PC-3 (cell line): ENCODE data around the gene CHST8. TPM values are rescaled to one million over a fixed set of nuclear protein-coding genes. Genes with fewer than 3 reads are reported as not detected.

Experiments
- ATAC-seq: fragments of 200-7000 bp; cut with Tn5 transposase; 2 replicates; pipeline ENCODE4 v1.9.1; 2020; ENCODE audit warnings: mild to moderate bottlenecking, moderate library complexity
- BruUV-seq: library from RNA; stranded (reverse); fragments of 400-500 nt; replicated peaks from 2 replicates; lab custom pipeline; 2021; lab: Mats Ljungman, UMichigan
- CTCF ChIA-PET: fragments of 300-600 bp; sonication (Branson Sonifier 250); formaldehyde crosslinking; loops from one replicate; lab custom pipeline; 2022; ENCODE audit warnings: antibody characterized with exemption; lab: Charles Lee
- POLR2A ChIA-PET: fragments of 300-600 bp; sonication (Branson Sonifier 250); formaldehyde crosslinking; loops from one replicate; lab custom pipeline; 2022; ENCODE audit warnings: antibody characterized with exemption; ENCODE audit not compliant: unreplicated experiment; lab: Charles Lee
- DNase-seq: peaks from one replicate; pipeline ENCODE4 v3.0.0-alpha.2; 2015
- H2AFZ ChIP-seq: fragments of 300-600 bp; sonication (generic); 2 replicates; pipeline ENCODE4 v1.6.0; 2016; ENCODE audit warnings: antibody characterized with exemption, low read length
- H3F3A ChIP-seq: fragments of 300-600 bp; sonication (generic); one replicate; pipeline ENCODE4 v1.6.0; 2017; ENCODE audit warnings: antibody characterized with exemption, low read length, control low read depth, mild to moderate bottlenecking; ENCODE audit not compliant: unreplicated experiment
- H3K27ac ChIP-seq: fragments of 300-600 bp; sonication (generic); 2 replicates; pipeline ENCODE4 v1.5.1; 2016; ENCODE audit warnings: mild to moderate bottlenecking, low read length
- H3K27me3 ChIP-seq: fragments of 300-600 bp; sonication (generic); 2 replicates; pipeline ENCODE4 v1.6.1; 2016; ENCODE audit warnings: low read length, mixed read lengths
- H3K36me3 ChIP-seq: fragments of 300-600 bp; sonication (generic); 2 replicates; pipeline ENCODE4 v1.6.1; 2016; ENCODE audit warnings: low read depth, mixed run types, low read length, mixed read lengths
- H3K4me1 ChIP-seq: fragments of 300-600 bp; sonication (generic); 2 replicates; pipeline ENCODE4 v1.5.1; 2016; ENCODE audit warnings: low read length; ENCODE audit not compliant: insufficient read depth
- H3K4me2 ChIP-seq: fragments of 300-600 bp; sonication (generic); 2 replicates; pipeline ENCODE4 v1.6.0; 2016; ENCODE audit warnings: low read length
- H3K4me3 ChIP-seq: fragments of 300-600 bp; sonication (generic); 2 replicates; pipeline ENCODE4 v1.5.1; 2016; ENCODE audit warnings: mild to moderate bottlenecking, low read length, mixed read lengths
- H3K79me2 ChIP-seq: fragments of 300-600 bp; sonication (generic); 2 replicates; pipeline ENCODE4 v1.6.1; 2017; ENCODE audit warnings: low read length, mixed read lengths
- H3K9ac ChIP-seq: fragments of 300-600 bp; sonication (generic); 2 replicates; pipeline ENCODE4 v1.6.0; 2016; ENCODE audit warnings: mild to moderate bottlenecking, low read length
- H3K9me2 ChIP-seq: fragments of 300-600 bp; sonication (generic); replicated peaks from 2 replicates; pipeline ENCODE4 v1.6.1; 2016; ENCODE audit warnings: mixed run types, low read length, mixed read lengths
- H3K9me3 ChIP-seq: fragments of 300-600 bp; sonication (generic); 2 replicates; pipeline ENCODE4 v1.6.1; 2016; ENCODE audit warnings: low read length, mixed read lengths
- H4K20me1 ChIP-seq: fragments of 300-600 bp; sonication (generic); 2 replicates; pipeline ENCODE4 v1.6.1; 2016; ENCODE audit warnings: low read length, mixed read lengths
- CTCF ChIP-seq: fragments of 300-600 bp; sonication (generic); conservative IDR thresholded peaks from 2 replicates; pipeline ENCODE4 v1.5.1; 2017; ENCODE audit warnings: antibody characterized with exemption, low read depth, mild to moderate bottlenecking, low read length
- EZH2 ChIP-seq: fragments of 300-600 bp; sonication (generic); IDR thresholded peaks from one replicate; pipeline ENCODE4 v1.6.1; 2017; ENCODE audit warnings: antibody characterized with exemption, mild to moderate bottlenecking, low read length; ENCODE audit not compliant: unreplicated experiment
- EZH2phosphoT487 ChIP-seq: fragments of 300-600 bp; sonication (generic); IDR thresholded peaks from 2 replicates; pipeline ENCODE4 v1.6.1; 2018; ENCODE audit warnings: mild to moderate bottlenecking, antibody characterized with exemption, low read length, borderline replicate concordance
- intact Hi-C: fragments of 100-400 bp; cut with micrococcal nuclease; formaldehyde crosslinking; loops from 2 replicates; pipeline ENCODE4 v1.9.0; 2023
- total RNA-seq: library from RNA; depleted of rRNA; stranded (reverse); fragments of >200 nt; gene quantifications from 2 replicates; pipeline ENCODE4 v1.2.3, GENCODE V29; 2014

CHST8 gene
- total RNA-seq, 1 experiment from 2014 or later = 0.36 TPM

GRCh38 chr19:33703438-33703750 lies 81.6 kb downstream of the CHST8 start:
- H2AFZ ChIP-seq = no peak overlapping the region
- no peak for DNase-seq
- ChIA-PET POLR2A (no interaction called here), CTCF (no interaction called here)
- no peak overlapping the region for H3K27ac ChIP-seq
- intact Hi-C loops = no loop called here
- TF ChIP-seq EZH2phosphoT487 = no peak
- TF ChIP-seq EZH2 = no peak
- no peak for TF ChIP-seq CTCF
- BruUV-seq = no TSS peak
- H3K9ac ChIP-seq = no peak overlapping the region
- H3K36me3 ChIP-seq = no peaks in the 10 kb centered on the region
- no peak overlapping the region for H3K4me3 ChIP-seq
- H3K9me2 ChIP-seq = no peaks in the 10 kb centered on the region
- no peak overlapping the region for H3K4me2 ChIP-seq
- no peaks in the 10 kb centered on the region for H3K9me3 ChIP-seq
- H3K4me1 ChIP-seq = no peaks in the 10 kb centered on the region
- H4K20me1 ChIP-seq = no peaks in the 10 kb centered on the region
- no peaks in the 10 kb centered on the region for H3F3A ChIP-seq
- ATAC-seq = no peak
- peaks cover 29% of the 10 kb centered on the region for H3K27me3 ChIP-seq
- no peaks in the 10 kb centered on the region for H3K79me2 ChIP-seq

- CTCF ChIA-PET = no interaction called here
These were observed 82.1 kb downstream of the CHST8 start for GRCh38 chr19:33703821-33704220.

GRCh38 chr19:33704271-33704670 lies 82.5 kb downstream of the CHST8 start:
- Histone ChIP-seq H4K20me1 (no peaks in the 10 kb centered on the region), H3K27me3 (peaks cover 25% of the 10 kb centered on the region), H3K9me2 (no peaks in the 10 kb centered on the region), H3K9ac (no peak overlapping the region), H3K79me2 (no peaks in the 10 kb centered on the region), H3K9me3 (no peaks in the 10 kb centered on the region), H3K4me1 (no peaks in the 10 kb centered on the region), H3K36me3 (no peaks in the 10 kb centered on the region), H3K27ac (no peak overlapping the region), H3F3A (no peaks in the 10 kb centered on the region), H2AFZ (no peak overlapping the region), H3K4me3 (no peak overlapping the region), H3K4me2 (no peak overlapping the region)
- CTCF ChIA-PET = no interaction called here
- DNase-seq (no peak), ATAC-seq (no peak)
- TF ChIP-seq CTCF = no peak
- no peak for TF ChIP-seq EZH2phosphoT487
- no peak for TF ChIP-seq EZH2
- no TSS peak for BruUV-seq
- POLR2A ChIA-PET = no interaction called here
- intact Hi-C loops = no loop called here

More at GRCh38 chr19:33703821-33704220, 82.1 kb downstream of the CHST8 start:
- H3K4me1 ChIP-seq = no peaks in the 10 kb centered on the region
- no peaks in the 10 kb centered on the region for H3K36me3 ChIP-seq
- BruUV-seq = no TSS peak
- H3K4me2 ChIP-seq = no peak overlapping the region
- H3K9ac ChIP-seq = no peak overlapping the region
- H3K9me3 ChIP-seq = no peaks in the 10 kb centered on the region
- no peak overlapping the region for H2AFZ ChIP-seq
- no peak for ATAC-seq
- no peaks in the 10 kb centered on the region for H3K79me2 ChIP-seq
- H3K9me2 ChIP-seq = no peaks in the 10 kb centered on the region
- TF ChIP-seq CTCF (no peak), EZH2phosphoT487 (no peak), EZH2 (no peak)
- DNase-seq = no peak
- H3K27ac ChIP-seq = no peak overlapping the region
- H4K20me1 ChIP-seq = no peaks in the 10 kb centered on the region
- no peak overlapping the region for H3K4me3 ChIP-seq
- peaks cover 26% of the 10 kb centered on the region for H3K27me3 ChIP-seq
- no peaks in the 10 kb centered on the region for H3F3A ChIP-seq
- POLR2A ChIA-PET = no interaction called here
- intact Hi-C loops = no loop called here
